C4-2B (cell line): Measurements from ENCODE around the gene EEA1.

Experiments
- H3K27ac ChIP-seq: fragments of 450-650 bp; 2 replicates; pipeline ENCODE4 v1.5.1; 2017
- ZFX ChIP-seq: fragments of 450-650 bp; IDR thresholded peaks from 2 replicates; pipeline ENCODE4 v1.6.1; 2017
- TF ChIP-seq, protein P1 (sequence below): fragments of 450-650 bp; conservative IDR thresholded peaks from 2 replicates; pipeline ENCODE4 v1.5.1; 2017; ENCODE audit warnings: mild to moderate bottlenecking

The EEA1 gene

DNA sequence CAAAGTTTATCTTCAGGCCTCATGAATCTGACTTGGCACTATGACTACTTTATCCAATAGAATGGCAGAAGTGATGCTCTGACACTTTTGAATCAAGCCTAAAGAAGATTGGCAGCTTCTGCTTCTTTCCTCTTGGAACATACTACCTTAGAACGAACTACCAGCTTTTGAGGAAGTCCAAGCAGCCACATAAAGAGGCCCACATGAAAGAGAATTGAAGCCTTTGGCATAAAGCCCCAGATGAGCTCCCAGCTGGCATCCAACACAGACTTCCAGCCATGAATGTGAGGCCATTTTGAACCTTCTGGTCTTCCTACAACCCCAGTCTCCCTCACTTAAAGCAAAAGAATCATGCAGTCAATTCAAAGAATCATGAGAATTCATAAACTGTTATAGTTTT lies 65.8 kb downstream of the EEA1 start:
- TF ChIP-seq, protein P1, sequence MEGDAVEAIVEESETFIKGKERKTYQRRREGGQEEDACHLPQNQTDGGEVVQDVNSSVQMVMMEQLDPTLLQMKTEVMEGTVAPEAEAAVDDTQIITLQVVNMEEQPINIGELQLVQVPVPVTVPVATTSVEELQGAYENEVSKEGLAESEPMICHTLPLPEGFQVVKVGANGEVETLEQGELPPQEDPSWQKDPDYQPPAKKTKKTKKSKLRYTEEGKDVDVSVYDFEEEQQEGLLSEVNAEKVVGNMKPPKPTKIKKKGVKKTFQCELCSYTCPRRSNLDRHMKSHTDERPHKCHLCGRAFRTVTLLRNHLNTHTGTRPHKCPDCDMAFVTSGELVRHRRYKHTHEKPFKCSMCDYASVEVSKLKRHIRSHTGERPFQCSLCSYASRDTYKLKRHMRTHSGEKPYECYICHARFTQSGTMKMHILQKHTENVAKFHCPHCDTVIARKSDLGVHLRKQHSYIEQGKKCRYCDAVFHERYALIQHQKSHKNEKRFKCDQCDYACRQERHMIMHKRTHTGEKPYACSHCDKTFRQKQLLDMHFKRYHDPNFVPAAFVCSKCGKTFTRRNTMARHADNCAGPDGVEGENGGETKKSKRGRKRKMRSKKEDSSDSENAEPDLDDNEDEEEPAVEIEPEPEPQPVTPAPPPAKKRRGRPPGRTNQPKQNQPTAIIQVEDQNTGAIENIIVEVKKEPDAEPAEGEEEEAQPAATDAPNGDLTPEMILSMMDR, result no peak
- no peak overlapping the region for H3K27ac ChIP-seq

DNA sequence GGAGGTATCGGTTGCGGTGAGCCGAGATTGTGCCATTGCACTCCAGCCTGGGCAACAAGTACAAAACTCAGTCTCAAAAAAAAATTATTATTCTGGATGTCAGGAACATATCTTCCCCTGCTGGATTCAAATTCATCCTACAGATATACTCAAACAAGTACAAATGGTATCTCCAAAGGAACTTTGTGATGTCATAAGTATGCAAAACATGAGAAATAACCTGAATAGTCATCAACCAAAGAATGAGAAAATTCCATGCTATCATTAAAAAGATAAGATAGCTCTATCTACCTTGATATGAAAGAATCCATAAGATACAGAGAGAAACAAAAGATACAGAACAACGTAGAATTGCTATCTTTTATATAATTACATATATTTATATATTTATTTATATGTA lies 67.7 kb downstream of the EEA1 start:
- H3K27ac ChIP-seq, result no peak overlapping the region
- TF ChIP-seq ZFX, result no peak
- TF ChIP-seq, protein P1, result no peak

DNA sequence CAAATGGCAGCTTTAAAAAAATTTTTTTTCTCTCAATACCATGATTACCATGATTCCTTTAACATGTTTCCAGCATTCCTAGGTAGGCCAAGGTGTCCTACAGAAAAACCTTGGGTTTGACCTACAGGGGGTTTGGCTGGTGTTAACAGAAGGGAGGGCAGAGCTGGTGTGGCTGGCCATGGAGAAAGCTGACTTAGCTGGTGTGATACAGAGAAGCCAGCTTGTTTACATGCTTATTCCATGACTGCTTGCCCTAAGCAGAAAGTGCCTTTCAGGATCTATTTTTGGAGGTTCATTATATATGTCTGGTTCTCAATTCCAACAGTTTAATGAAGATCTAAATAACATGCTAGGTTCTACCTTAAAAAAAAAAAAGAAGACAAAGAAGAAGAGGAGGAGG lies 68.6 kb downstream of the EEA1 start:
- H3K27ac ChIP-seq, result no peak overlapping the region
- TF ChIP-seq ZFX, result no peak
- TF ChIP-seq, protein P1, result no peak

DNA sequence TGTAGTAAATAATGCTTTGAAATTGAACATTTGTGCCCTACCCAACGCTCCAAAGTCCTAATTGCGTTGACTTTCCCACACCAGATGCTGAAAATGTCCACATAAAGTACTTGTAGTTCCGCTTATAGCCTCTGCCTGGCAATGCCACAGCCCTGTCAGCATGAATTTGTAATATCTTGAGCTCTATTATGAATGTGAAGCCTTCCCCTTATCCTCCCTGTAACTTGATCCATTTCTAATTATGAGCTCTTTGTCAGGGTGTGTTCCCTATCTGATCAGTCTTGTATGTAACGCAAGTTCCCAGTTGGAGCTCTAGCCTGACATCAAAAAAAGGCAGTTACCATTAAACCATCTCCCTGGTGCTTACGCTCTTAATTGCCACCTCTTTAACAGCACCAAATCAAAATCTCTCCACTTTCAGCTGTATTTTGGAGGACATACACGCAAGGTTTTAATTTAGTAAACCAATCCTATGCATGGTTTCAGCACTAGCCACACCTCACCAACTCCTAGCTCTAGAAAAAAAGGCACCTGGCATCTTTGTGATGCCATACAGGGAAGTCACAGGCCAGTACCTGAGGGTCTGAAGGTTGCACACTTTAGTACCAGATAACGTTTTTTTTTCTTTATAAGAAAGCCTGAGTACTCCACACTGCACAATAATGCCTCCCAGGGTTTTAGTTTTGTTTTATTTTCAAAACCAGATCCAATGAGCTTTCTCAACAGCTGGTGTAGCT lies 69.3 kb downstream of the EEA1 start:
- TF ChIP-seq ZFX, result no peak
- TF ChIP-seq, protein P1, result no peak
- H3K27ac ChIP-seq, result no peak overlapping the region

DNA sequence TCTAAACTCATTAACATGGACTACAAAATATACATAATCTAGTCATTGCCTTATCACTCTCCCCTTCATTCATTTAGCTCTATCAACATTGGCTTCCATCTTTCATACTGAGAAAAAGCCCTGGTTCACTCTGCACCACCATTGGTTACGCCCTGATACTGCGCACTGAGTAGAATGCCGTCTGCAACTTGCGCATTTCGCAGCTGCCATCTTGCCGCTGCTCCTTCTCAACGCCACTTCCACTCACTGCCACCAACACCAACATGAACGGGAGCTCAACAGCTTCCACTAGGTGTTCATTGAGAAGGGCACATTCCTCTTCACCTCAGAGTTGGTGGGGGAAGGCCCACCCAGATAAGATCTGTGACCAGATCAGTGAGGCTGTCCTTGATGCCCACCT lies 71.3 kb downstream of the EEA1 start:
- TF ChIP-seq, protein P1, result no peak
- no peak for TF ChIP-seq ZFX
- no peak overlapping the region for H3K27ac ChIP-seq

DNA sequence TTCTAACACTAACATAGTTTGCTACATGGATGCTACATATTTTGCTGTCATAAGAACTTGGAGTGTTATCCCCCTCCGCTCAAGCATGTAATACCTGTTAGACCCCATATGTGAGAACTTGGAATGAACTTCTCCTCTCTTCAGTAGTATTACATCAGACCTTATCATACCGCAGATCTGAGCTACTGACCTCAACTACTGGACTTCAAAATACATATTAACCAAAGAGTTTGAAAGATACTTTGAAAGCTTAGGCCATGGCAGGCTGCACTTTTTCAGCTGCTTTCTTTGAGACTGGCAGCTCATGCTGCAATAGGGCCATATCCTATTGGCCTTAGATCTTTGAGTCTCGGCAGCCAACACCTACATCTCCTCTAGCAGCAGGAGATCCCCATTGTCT lies 74.8 kb downstream of the EEA1 start:
- H3K27ac ChIP-seq, result no peak overlapping the region
- TF ChIP-seq, protein P1, result no peak
- no peak for TF ChIP-seq ZFX

DNA sequence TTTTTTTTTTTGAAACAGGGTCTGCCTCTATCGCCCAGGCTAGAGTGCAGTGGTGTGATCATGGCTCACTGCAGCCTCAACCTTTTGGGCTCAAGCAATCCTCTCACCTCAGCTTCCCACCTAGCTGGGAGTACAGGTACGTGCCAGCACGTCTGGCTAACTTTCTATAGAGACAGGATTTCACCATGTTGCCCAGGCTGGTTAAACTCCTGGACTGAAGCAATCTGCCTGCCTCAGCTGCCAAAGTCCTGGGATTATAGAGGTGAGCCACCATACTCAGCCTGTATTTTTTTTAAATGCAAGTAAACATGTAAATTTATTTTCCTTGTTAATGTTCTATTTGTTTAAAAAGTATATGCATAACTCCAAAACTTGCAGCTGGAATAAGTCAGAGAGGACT lies 80.4 kb downstream of the EEA1 start:
- H3K27ac ChIP-seq, result no peak overlapping the region
- TF ChIP-seq ZFX, result no peak
- TF ChIP-seq, protein P1, result no peak
